Lung (tissue), 12 donors: Measurements from ENCODE around the gene HS6ST3. TPM values are rescaled to one million over a fixed set of nuclear protein-coding genes. Genes with fewer than 3 reads are reported as not detected.

Source experiments
- ATAC-seq: fragments of 200-7000 bp; cut with Tn5 transposase; one replicate; pipeline ENCODE4 v1.9.1; 2020; ENCODE audit warnings: moderate number of reproducible peaks; ENCODE audit not compliant: insufficient read depth, low FRiP score
- DNase-seq, 3 donors: peaks; one replicate each; pipeline ENCODE4 v3.0.0-alpha.2; 2013 to 2017
- H3K27ac ChIP-seq, 2 donors: one replicate each; pipeline ENCODE4 v1.5.1; 2013; ENCODE audit warnings: mild to moderate bottlenecking in 2 of 2, moderate library complexity in 2 of 2, control low read depth in 1 of 2, inconsistent platforms in 1 of 2, low read depth in 1 of 2, low read length in 1 of 2
- H3K27me3 ChIP-seq, 3 donors: one replicate each; pipeline ENCODE4 v1.5.1; 2013; ENCODE audit warnings: low read length in 2 of 3; ENCODE audit not compliant: control insufficient read depth in 3 of 3, insufficient read depth in 3 of 3
- H3K36me3 ChIP-seq, 4 donors: one replicate each; pipeline ENCODE4 v1.5.1; 2013; ENCODE audit warnings: low read length in 4 of 4, mild to moderate bottlenecking in 1 of 4, moderate library complexity in 1 of 4; ENCODE audit not compliant: control insufficient read depth in 4 of 4, insufficient read depth in 4 of 4
- H3K4me1 ChIP-seq, 5 donors: one replicate each; pipeline ENCODE4 v1.5.1; 2013; ENCODE audit warnings: low read length in 5 of 5, mild to moderate bottlenecking in 2 of 5, moderate library complexity in 1 of 5; ENCODE audit not compliant: control insufficient read depth in 5 of 5, insufficient read depth in 5 of 5
- H3K4me3 ChIP-seq: one replicate; pipeline ENCODE4 v1.5.1; 2013; ENCODE audit warnings: mild to moderate bottlenecking, control low read depth, moderate library complexity
- H3K9ac ChIP-seq, 2 donors: one replicate each; pipeline ENCODE4 v1.5.1; 2013; ENCODE audit warnings: low read length in 2 of 2, control low read depth in 1 of 2; ENCODE audit not compliant: insufficient read depth in 1 of 2
- H3K9me3 ChIP-seq, 4 donors: one replicate each; pipeline ENCODE4 v1.5.1; 2013; ENCODE audit warnings: low read length in 3 of 4, mild to moderate bottlenecking in 1 of 4, moderate library complexity in 1 of 4; ENCODE audit not compliant: control insufficient read depth in 4 of 4, insufficient read depth in 3 of 4
- WGBS, 2 donors: extraction: QIAGEN DNeasy Blood & Tissue Kit; methylation state at CpG; one replicate each; pipeline ENCODE4 v1.1.7; 2013; 5-methylcytosine and 5-hydroxymethylcytosine counted together
- polyA plus RNA-seq, 2 donors: library from polyadenylated mRNA; stranded (reverse); fragments of 200-250 nt; gene quantifications; one replicate each; pipeline ENCODE4 v1.2.1, GENCODE V29; 2013
- total RNA-seq, 2 donors: library from RNA; depleted of rRNA in 1 of 2; stranded (reverse); fragments of >200 nt in 1 of 2; gene quantifications; one replicate each; pipeline ENCODE4 v1.2.1, GENCODE V29; 2014 to 2021
- TF ChIP-seq, protein P1 (sequence below): IDR thresholded peaks from 2 replicates; pipeline ENCODE4 v1.5.1; 2012; ENCODE audit warnings: mild to moderate bottlenecking; ENCODE audit errors: control extremely low read depth, extremely low read depth
- donor health status: control.
- donor health status: control.
- donor health status: Bipolar disorder and iron deficiency.
- donor health status: healthy.
- donor health status: DM: yes; HTN: yes; CAD: no.

The HS6ST3 gene
- total and polyA plus RNA-seq, 4 donors = 0.01 to 0.17 (median 0.04) TPM

DNA sequence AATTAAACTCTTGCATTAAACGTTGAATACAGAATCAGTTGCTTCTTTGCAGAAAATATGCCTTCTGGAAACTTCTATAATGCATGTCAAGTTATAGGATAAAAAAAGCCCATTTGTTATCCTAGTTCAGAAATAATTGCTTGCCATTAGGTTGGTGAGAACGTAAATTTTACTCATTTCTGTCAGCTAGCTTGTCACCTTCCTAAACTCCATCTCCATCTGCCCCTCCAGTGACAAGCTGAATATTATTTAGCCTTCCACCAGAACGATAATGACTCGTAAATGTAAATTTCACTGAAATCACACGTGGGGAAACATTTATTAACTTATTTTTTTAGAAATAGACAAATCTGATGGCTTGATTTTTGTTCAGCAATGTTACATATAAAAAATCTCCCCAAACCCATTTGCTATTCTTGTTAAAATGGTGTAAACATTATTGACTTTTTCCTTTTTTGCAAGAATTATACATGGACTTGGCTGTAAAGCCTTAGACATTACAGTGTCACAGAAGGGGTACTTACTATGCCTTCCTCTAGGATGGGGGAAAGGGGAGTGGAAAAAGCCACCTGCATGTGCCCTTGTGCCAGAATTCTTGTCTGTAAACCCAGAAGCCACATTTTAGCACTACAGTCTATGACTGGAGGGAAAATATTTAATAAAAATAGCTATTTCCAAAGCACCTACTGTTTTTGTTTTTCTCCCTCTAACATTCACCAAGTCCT lies 577.5 kb downstream of the HS6ST3 start:
- TF ChIP-seq, protein P1, sequence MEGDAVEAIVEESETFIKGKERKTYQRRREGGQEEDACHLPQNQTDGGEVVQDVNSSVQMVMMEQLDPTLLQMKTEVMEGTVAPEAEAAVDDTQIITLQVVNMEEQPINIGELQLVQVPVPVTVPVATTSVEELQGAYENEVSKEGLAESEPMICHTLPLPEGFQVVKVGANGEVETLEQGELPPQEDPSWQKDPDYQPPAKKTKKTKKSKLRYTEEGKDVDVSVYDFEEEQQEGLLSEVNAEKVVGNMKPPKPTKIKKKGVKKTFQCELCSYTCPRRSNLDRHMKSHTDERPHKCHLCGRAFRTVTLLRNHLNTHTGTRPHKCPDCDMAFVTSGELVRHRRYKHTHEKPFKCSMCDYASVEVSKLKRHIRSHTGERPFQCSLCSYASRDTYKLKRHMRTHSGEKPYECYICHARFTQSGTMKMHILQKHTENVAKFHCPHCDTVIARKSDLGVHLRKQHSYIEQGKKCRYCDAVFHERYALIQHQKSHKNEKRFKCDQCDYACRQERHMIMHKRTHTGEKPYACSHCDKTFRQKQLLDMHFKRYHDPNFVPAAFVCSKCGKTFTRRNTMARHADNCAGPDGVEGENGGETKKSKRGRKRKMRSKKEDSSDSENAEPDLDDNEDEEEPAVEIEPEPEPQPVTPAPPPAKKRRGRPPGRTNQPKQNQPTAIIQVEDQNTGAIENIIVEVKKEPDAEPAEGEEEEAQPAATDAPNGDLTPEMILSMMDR = no peak
- no peak for DNase-seq
- no peak overlapping the region for H3K9ac ChIP-seq
- peaks cover 0 to 7% (median 2%) of the 10 kb centered on the region in 4 donors for H3K9me3 ChIP-seq
- H3K27ac ChIP-seq = no peak overlapping the region
- no peak overlapping the region for H3K4me3 ChIP-seq
- H3K4me1 ChIP-seq = no peaks in the 10 kb centered on the region
- WGBS, 2 donors = 78 to 81% methylated on average over 5 of the region's 5 CpGs
- H3K36me3 ChIP-seq = no peaks in the 10 kb centered on the region
- H3K27me3 ChIP-seq = no peaks in the 10 kb centered on the region
- ATAC-seq = no peak

DNA sequence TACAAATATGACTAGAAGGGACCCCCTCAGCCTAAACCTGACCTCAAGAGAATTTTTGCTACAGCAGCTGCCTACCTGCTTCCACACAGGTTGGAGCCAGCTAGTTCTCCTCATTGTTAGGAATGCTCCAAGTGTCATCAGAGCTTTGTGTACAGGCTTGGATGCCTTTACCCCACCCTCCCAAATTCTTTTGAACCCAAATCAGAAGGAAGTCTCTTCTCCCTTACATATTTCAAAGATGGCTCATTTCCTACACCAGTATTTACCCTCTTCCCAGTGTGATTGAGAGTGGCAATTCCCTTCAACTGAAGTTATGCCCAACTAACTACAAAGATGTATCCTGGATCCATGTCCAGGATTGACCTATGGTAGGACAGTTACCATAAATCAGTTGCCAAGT lies 581.2 kb downstream of the HS6ST3 start:
- H3K27me3 ChIP-seq = no peaks in the 10 kb centered on the region
- ATAC-seq = no peak
- TF ChIP-seq, protein P1 = no peak
- no peak overlapping the region for H3K9ac ChIP-seq
- no peaks in the 10 kb centered on the region for H3K9me3 ChIP-seq
- H3K4me1 ChIP-seq = no peaks in the 10 kb centered on the region
- no peak overlapping the region for H3K4me3 ChIP-seq
- no peaks in the 10 kb centered on the region for H3K36me3 ChIP-seq
- no peak for DNase-seq
- no peak overlapping the region for H3K27ac ChIP-seq

- H3K9ac ChIP-seq = no peak overlapping the region
- no peaks in the 10 kb centered on the region for H3K27me3 ChIP-seq
- DNase-seq (no peak), ATAC-seq (no peak)
- H3K4me3 ChIP-seq = no peak overlapping the region
- H3K9me3 ChIP-seq = no peaks in the 10 kb centered on the region
- no peaks in the 10 kb centered on the region for H3K4me1 ChIP-seq
- TF ChIP-seq, protein P1 = no peak
- H3K27ac ChIP-seq = no peak overlapping the region
- no peaks in the 10 kb centered on the region for H3K36me3 ChIP-seq
Measured at GRCh38 chr13:96672016-96672415, 582.1 kb downstream of the HS6ST3 start.

- TF ChIP-seq, protein P1 = no peak
- 67 to 68% methylated on average over 3 of the region's 3 CpGs for WGBS, 2 donors
- ATAC-seq = no peak
- no peaks in the 10 kb centered on the region for H3K27me3 ChIP-seq
- no peak for DNase-seq
- H3K27ac ChIP-seq = no peak overlapping the region
- H3K4me1 ChIP-seq = no peaks in the 10 kb centered on the region
- no peaks in the 10 kb centered on the region for H3K9me3 ChIP-seq
- H3K36me3 ChIP-seq = no peaks in the 10 kb centered on the region
- H3K4me3 ChIP-seq = no peak overlapping the region
- no peak overlapping the region for H3K9ac ChIP-seq
Measured at GRCh38 chr13:96673825-96674224, 583.9 kb downstream of the HS6ST3 start.
